ENCODE measurements around the gene HEPACAM2. TPM values are rescaled to one million over a fixed set of nuclear protein-coding genes. Genes with fewer than 3 reads are reported as not detected.

HEPACAM2 gene
- total RNA-seq, 1 donor from 2014 or later = not detected

DNA sequence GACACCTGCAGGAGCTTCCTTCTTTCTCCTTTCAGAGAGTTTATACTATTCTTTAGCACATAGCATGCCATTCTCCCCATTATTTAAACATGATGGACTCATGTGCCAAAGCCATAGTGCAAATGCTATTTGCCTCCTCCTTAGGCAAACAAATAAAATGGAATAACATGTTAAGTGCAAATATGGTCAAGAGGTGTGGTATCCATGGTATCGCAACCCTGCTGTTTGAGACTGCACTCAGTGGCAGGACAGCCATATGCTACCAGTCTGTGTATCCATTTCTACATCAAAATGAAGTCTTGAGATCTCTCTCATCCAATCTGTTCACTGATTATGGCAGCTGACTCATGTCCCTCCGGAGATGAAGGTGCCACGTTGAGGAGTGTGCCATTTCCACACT, 22.8 kb downstream of the HEPACAM2 start:
- no peak for DNase-seq (ENCODE audit: low read depth)

DNA sequence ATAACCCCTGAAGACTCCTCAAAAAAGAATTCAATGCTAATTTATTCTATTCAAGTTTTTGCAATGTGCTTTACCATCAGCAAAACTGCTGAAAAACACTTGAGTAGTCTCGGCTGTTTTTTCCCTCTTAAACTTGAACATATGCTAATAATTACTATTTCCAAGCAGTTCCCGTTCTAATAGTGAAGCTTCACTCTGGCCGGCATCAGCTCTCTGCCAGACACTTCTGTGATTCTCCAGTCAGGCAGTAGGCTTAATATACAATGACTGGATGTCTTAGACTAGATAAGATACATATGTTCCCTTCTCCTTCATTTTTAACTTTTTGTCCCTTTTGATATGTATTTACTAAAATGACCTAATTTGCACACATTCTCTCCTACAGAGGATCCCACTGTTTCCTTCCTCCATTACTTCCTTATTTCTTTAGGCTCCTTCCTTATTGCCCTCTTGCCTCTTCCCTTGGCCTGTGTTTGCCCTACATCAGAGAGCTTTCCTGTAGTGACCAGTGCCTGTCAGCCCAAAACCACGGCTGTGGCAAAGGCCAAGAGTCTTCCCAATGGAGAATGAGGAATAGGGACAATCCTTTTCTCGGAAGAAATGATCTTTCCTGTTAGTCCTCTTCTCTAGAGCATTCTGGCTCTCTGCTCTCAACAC, 23.5 kb downstream of the HEPACAM2 start:
- no peak for DNase-seq (ENCODE audit: low read depth)

DNA sequence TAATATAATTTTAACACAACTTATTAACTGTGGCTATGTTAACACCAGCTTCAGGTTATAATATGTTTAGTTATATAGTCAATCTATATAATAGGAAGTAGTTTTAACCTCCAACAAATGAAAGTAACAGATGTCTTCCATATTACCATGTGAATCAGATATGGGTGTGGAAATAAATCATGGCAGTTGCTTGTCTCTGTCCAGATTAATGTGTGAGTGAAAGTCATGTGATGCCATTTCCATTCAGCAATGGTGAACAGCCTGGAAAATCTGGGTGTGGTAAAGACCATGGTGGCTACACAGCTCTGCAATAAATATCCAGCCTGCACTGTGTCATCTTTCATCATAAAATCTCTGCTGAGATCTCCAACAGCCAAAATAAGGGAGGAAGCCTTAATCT, 27.8 kb downstream of the HEPACAM2 start:
- peak; percentile 9 for DNase-seq (ENCODE audit: low read depth)

DNA sequence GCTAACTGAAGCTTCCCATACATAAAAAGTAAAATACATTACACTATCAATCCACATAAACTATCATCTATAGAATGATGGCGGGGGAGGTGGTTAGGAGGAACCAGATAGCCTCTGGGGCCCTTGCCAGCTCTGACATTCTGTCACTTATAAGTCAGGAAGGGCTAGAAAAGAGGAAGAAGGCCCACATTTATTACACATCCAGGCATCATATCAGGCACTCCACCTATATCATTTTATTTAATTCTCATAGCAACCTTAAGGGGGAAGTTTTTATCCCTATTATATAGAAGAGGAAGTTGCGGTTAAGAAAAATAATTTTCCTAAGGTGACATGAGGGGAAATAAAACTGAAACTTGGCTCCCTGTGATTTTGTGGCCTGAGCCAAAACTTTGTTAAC, 29.9 kb downstream of the HEPACAM2 start:
- DNase-seq (ENCODE audit: low read depth) = no peak

DNA sequence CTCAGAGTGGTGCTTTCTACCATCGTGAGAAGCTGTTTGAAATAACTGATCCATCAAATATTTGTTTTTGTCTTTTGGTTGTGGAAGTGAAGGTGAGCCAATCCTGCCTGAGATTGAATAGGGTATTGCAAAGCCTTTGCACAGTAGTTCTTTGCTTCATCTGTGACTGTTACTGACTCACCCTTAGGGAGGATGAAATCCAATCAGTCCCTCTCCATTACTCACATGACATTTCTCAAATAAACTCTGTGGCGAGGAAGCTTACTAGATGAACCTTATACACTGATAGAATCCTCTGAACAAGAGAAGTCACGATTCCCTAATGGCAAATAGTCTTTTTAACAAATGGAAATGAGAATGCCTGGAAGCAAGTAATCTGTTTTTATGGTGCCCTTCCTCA, 31.9 kb downstream of the HEPACAM2 start:
- DNase-seq (ENCODE audit: low read depth) = peak; percentile 20

DNA sequence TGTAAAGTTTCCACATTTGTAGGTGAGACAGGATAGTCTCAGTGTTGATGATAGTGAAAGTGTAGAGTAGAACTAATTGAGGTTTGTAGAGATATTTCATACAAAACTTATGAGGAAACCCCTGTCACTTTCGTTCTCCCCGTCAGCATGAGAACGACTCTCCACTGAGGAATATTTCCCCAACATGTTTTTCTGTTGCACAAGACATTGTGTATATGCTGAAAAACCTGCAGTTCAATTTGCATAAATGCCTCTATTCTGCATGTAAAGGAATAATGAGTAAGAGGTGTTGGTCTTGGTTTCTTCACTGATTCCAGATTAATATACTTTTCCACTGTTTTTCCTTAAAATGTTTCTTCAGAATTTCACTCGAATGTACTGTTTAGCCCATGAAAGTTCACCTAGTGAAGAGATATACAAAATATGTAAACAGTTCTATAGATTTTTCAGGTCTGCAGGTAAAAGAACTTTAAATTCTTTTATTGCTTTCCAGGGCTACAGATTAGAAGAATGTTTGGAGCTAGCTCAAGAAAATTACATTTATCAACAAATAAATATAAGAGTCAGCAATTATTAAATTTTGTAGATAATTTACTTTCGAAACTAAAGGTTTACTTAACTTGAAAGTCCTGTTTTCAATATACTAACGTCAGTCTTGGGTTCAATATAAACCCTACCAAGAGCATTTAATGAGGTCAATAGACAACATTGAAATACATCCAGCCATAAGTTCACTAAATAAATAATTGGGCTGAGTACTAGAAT, 37.2 kb downstream of the HEPACAM2 start:
- no peak for DNase-seq (ENCODE audit: low read depth)

DNA sequence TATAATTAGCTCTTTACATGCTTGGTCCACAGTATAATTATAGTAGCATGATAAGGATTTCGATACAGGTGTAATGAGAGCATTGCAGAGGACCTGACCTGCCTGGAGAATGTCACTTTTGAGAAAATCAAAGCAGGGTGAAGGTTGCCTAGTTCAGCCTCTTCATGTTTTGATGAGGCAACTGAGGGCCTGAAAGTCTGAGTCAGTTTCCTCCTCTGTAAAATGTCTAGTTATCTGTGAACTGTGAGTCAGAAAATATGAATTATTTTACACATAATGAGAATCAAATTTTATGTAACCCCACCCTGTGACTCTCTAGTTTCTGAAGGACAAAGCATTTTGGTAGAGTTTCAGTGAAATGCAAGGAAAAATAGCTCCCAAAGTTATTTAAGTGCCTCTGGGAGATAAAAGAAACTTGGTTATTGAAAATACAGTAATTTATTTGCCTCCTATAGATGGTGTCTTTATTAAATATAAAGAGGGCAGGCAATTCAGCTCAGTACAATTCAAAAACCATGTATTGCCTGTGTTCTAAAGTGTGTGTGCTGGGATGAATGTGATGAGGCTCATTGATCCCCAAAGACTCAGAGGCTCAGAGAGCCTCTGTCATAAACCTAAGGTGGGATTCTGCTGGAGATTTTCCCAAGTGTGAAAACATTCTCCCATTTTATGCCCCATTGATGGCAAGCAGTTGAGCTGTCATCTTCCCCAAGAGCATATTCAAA, 40.8 kb downstream of the HEPACAM2 start:
- no peak for DNase-seq (ENCODE audit: low read depth)

DNA sequence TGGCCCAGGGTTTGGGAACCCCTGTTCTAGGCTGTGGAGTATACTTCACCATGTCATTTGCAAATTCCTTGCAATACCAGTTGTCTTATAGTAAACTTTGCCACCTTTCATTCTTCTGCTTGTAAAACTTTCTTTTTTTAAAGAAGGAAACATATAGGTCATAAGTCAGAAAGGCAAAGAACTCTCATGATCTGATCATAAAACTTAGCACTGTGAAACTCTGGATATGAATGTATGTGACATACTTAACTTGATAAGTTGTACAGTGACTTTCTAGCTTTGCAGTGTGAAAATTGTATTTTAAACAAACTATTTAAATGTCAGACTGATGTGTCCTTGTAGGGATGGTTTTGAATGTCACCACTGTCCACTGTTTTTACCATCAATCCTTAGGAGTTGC, 47.1 kb downstream of the HEPACAM2 start:
- DNase-seq (ENCODE audit: low read depth) = no peak

DNA sequence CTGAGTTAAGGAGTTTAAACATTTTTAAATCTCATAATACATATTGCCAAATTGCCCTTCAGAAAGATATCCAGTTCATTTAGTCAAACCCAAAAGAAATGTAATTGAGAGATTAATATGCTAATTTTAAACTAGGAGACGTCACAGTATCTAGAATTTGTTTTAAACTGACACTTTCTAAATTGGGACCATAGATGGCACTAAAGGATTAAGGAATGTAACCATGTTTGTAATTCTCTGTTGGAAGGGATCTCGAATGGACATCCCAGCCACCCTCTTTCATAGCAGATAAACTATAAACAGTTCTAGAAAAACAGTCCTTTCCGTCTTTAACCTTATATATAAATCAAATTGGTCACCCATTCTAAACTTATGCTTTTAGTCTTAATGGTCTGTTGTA, 48.1 kb downstream of the HEPACAM2 start:
- DNase-seq (ENCODE audit: low read depth) = peak; percentile 37

DNA sequence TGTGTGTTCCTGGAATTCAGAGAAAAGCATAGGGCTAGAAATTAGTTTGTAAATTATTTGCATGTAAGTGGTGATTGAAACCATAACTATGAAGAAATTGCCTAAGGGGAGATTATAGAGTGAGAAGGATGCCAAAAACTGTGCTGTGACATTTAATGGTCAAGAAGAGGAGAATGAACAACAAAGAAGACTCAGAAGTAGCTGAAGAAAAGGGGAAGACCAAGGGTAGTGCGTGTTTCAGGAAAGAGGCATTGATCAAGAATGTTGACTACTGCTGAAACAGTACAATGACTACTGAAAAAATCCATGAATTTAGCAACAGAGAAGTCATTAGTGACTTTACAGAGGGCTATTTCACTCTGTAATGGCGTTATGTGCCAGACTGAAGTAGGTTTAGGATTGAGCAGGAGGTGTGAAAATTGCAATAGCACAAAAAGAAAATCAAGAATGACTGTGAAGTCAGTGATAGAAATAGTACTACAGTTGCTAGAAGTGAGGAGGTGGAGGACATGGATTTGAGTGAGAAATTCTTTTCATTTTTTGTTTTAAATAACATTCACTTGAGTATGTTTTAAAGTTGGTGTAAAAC, 49.2 kb downstream of the HEPACAM2 start:
- DNase-seq (ENCODE audit: low read depth) = no peak

DNA sequence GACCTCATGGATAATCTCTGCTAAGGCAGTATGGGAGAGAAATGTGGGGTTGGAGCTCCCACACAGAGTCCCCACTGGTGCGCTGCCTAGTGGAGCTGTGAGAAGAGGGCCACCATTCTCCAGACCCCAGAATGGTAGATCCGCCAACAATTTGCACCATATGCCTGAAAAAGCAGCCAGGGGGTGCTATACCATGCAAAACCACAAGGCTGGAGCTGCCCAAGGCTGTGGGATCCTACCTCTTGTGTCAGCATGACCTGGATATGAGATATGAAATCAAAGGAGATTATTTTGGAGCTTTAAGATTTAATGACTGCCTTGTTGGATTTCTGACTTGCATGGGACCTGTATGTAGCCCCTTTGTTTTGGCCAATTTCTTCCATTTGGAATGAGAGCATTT, 51.0 kb downstream of the HEPACAM2 start:
- DNase-seq (ENCODE audit: low read depth) = no peak

DNA sequence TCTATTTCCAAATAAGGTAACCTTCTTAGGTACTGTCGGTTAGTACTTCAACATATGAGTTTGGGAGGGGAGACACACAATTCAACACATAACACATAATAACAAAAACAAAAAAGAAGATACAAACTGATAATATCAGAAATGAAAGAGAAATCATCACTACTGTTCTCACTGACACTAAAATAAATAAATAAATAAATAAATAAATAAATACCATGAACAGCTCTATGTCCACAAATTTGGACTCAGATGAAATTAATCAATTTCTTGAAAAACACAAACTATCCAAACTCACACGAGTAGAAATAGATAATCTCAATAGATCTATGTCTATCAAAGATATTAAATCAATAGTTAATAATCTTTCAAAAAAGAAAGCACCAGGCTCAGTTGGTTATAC, 53.6 kb downstream of the HEPACAM2 start:
- DNase-seq (ENCODE audit: low read depth) = no peak

DNA sequence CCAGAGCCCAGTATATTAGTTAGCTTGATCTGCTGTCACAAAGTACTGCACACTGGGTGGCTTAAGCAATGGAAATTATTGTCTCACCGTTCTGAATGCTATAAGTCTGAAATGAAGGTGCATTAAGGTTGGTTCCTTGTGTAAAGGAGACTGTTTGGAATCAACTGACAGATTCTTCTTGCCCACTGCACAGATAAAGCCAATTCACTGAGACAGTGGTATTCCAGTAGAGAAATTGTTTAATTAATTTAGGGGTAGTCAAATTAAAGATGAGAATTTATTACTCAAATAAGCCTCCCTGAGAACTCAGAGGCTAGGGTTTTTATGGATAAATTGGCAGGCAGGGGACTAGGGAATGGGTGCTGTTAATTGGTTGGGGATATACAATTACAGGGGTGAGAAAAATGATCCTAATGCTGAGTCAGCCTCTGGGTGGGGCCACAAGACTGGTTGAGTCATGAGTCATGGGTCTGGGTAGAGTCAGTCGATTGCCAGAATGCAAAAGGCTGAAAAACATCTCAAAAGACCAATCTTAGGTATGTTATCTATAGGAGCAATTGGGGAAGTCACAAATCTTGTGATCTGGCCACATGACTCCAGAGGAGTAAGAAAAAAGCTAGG, 54.6 kb downstream of the HEPACAM2 start:
- no peak for DNase-seq (ENCODE audit: low read depth)

DNA sequence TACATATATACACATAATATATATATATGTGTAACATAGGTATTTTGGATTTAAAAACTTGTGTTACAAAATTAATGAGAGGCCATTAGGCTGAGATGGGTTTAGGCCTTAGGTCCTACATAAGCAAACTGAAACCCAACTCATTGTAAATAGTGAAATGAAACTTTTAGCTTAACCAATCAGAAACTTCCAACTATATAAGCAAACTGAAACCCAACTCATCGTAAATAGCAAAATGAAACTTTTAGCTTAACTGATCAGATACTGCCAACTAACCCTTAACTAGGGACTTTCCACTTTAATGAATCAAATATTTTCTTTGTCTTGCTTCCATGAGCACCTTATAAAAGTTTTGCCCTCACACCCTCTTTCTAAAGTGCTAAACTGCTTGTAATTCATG, 60.8 kb downstream of the HEPACAM2 start:
- DNase-seq (ENCODE audit: low read depth) = no peak

DNA sequence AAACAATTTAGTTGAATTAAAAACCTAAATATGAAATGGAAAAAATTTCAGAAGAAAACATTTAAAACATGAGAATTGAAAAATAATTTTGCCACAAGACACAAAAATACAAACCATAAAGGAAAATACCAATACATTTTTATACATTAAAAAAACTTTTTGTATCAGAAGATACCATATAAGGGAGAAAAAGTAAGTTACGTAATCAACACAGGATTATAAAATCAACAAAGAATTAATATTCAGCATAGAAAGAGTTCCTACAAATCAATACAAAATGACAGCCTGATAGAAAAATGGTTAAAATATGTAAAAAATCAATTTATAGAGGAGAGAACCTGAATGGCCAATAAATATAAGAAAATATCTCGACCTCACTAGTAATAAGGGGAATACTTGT, 61.5 kb downstream of the HEPACAM2 start:
- no peak for DNase-seq (ENCODE audit: low read depth)

DNA sequence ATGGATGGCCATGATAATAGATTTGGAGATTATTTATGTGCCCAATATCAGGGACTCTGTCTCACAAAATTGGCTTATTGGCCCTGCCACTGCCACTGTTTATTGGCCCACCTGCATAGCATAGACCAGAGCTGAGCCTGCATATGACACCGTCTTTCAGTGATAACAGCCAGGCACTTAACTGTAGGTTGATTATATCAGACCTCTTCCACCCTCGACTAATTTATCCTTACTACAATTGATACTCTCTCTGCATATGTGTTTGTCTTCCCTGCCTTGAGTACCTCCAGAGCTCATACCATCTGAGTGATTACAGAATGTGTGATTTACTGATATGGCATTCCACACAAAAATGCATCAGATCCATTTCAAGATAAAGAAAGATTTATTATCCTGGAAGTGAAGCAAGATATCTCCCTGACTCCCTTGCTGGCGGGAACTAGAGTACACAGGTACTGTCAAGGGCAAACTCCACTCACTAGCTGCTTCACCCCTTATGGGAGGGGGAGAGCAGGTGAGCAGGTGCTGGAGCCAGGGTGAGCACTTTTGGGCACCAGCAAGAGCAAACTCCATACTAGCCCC, 65.0 kb downstream of the HEPACAM2 start:
- no peak for DNase-seq (ENCODE audit: low read depth)

DNA sequence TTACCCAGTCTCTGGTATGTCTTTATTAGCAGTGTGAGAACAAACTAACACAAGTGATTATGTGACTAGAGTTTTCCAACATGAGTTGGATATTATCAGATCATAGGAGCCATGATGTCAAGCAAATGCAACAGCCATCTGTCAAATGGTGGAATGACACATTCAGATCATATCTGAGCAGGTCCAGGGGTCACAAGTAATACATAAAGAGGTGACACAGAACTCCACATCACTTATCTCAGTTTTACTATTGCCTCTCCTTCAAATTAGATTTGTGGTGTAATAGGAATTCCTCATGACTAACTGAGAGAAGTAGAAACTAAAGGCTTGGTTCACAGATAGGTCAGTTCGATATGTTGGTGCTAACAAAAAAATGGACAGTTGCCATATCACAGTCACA, 65.9 kb downstream of the HEPACAM2 start:
- no peak for DNase-seq (ENCODE audit: low read depth)

DNA sequence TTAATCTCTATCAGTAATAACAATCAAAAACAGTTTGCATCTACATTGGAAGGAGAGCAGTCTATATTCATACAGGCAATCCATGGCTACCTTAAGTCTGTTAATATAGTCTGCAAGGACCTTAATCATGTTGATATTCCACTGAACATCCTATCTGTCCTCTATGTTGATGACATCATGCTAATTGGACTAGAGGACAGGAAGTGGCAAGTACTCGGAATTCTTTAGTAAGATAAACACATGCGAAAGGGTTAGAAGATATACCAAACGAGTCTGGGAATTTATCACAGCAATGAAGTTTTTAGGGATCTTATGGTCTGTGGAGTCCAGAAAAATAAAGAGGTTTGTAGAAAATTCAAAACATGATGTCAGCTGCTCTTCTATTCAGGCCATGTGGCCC, 66.8 kb downstream of the HEPACAM2 start:
- no peak for DNase-seq (ENCODE audit: low read depth)

DNA sequence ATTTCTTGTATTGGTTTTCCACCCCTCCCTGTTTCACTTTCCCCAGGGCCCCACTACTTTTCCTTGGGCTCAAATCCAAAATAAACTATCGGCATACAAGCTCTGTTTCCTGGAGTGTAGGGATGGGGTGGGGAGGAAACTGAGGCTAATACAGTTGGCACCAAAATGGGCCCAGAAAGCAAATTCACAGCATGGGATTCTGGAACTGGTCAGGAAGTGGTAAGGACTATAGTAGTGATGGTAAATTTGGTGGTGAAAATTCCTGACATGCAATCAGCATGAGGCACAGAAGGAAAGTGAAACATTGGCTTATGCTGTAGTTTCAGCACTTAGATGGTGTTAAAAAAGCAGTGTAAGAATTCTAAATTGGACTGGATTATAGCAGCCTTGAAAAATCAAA, 69.4 kb downstream of the HEPACAM2 start:
- no peak for DNase-seq (ENCODE audit: low read depth)

DNA sequence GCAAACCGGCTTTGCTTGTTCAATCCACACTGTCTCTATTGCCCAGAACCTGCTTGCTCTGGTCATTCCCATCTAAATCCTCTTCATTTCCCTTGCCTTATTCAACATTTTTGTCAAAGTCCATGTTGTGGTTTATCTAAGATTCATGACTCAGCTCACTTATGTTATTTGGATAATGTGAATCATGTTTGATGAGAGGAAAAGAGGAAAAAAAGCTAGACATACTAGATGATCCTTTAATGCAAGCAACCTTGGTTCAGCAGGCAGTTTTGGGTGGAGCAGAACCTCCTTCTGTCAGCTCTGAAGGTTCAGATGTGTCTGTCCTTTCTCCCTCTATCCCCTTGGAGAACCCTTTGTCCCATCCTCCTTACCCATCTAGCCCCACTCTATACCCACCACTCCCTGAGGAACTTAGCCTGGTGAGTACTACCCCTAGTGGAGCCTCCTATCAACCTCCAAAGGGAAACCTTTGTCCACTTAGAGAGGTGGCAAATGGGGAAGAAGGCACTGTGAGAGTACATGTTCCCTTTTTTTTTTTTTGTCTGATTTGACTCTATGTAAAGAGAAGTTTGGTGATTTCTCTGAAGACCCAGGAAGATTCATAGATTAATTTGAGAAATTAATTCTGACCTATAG, 76.0 kb downstream of the HEPACAM2 start:
- DNase-seq (ENCODE audit: low read depth) = peak; percentile 47

DNA sequence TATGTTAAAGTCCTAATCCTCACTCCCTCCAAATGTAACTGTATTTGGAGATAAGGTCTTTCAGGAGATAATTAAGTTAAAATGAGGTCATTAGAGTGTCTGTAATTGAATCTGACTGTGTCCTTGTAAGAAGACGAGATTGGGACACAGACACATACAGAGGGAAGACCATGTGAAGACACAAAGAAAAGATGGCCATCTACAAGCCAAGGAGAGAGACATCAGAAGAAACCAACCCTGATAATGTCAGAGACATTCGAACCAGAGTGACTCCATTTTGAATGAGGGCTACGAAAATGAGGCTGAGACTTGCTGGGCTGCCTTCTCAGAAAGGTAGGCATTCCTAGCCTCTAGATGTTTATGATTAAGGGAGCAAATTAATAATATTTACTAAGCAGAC, 77.5 kb downstream of the HEPACAM2 start:
- no peak for DNase-seq (ENCODE audit: low read depth)
